T-helper 17 cell (primary cell): ENCODE measurements around the gene GSTT4. TPM values are rescaled to one million over a fixed set of nuclear protein-coding genes. Genes with fewer than 3 reads are reported as not detected.

Experiments used
- ATAC-seq: fragments of 150-1000 bp; cut with Tn5 transposase; 2 replicates; pipeline ENCODE4 v1.10.0; 2021; ENCODE audit warnings: mild to moderate bottlenecking, moderate library complexity
- DNase-seq, 3 donors: peaks; one replicate each; pipeline versions ENCODE4 v3.0.0 to v3.0.0-alpha.2; 2020 to 2021
- H3K9me3 ChIP-seq: one replicate; pipeline ENCODE4 v1.7.0; 2013; ENCODE audit warnings: low read length, mild to moderate bottlenecking; ENCODE audit not compliant: control insufficient read depth, poor library complexity, severe bottlenecking
- H3K27ac Mint-ChIP-seq: one replicate; pipeline ENCODE4 v1.8.0; 2022; ENCODE audit warnings: mild to moderate bottlenecking, moderate library complexity, mixed read lengths
- H3K27me3 Mint-ChIP-seq: one replicate; pipeline ENCODE4 v1.8.0; 2022; ENCODE audit warnings: mixed read lengths
- H3K36me3 Mint-ChIP-seq: one replicate; pipeline ENCODE4 v1.8.0; 2022; ENCODE audit warnings: low read depth, mixed read lengths
- H3K4me1 Mint-ChIP-seq: one replicate; pipeline ENCODE4 v1.8.0; 2022; ENCODE audit warnings: mild to moderate bottlenecking, mixed read lengths
- H3K4me3 Mint-ChIP-seq: one replicate; pipeline ENCODE4 v1.8.0; 2022; ENCODE audit warnings: mild to moderate bottlenecking, moderate library complexity, mixed read lengths
- total RNA-seq, 4 donors: library from RNA in 2 of 4; stranded (reverse) in 2 of 4; gene quantifications; one replicate each; pipeline ENCODE4 v1.2.3 and lab custom pipeline; 2022 to 2026

GSTT4 gene
- total RNA-seq, 2 donors from 2014 or later: not detected

GRCh38 chr22:24035296-24035695 is 30.0 kb upstream of the GSTT4 start:
- DNase-seq (no peak), ATAC-seq (no peak)
- Mint-ChIP-seq H3K27me3 (no peaks in the 10 kb centered on the region), H3K4me3 (no peak overlapping the region), H3K36me3 (peaks cover 5% of the 10 kb centered on the region), H3K27ac (peak overlapping the region; percentile 43), H3K4me1 (peaks cover 29% of the 10 kb centered on the region)
- no peaks in the 10 kb centered on the region for H3K9me3 ChIP-seq

GRCh38 chr22:24033731-24034130 is 28.5 kb upstream of the GSTT4 start:
- H3K27ac Mint-ChIP-seq: peak overlapping the region; percentile 14
- H3K4me3 Mint-ChIP-seq: no peak overlapping the region
- peaks cover 3% of the 10 kb centered on the region for H3K36me3 Mint-ChIP-seq
- no peak for DNase-seq
- H3K9me3 ChIP-seq: no peaks in the 10 kb centered on the region
- peaks cover 28% of the 10 kb centered on the region for H3K4me1 Mint-ChIP-seq
- no peaks in the 10 kb centered on the region for H3K27me3 Mint-ChIP-seq
- ATAC-seq: no peak

DNA sequence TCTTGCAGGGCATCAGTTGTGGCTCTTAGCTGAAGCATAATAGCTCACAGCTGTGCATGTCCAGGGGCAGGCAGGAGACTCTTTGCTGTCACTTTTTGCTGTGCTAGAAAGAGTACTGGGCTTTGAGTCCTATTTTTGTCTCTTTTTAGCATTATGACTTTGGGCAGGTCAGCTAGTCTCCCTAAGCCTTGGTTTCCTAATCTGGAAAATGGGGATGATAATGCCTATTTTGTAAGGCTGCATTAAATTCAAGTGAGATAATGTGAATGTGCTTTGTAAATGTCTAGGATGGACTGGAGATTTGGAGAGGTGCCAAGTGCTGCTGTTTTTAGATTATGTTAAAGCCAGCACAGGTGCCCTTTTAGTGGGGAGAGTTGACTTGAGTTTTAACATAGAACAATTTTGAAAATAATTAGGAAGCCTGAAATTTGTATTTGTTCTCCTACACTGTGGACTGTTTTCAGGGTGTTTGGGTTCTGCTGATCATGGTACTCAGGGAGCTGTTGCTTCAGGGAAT is 25.0 kb upstream of the GSTT4 start:
- no peak overlapping the region for H3K27ac Mint-ChIP-seq
- H3K9me3 ChIP-seq: no peaks in the 10 kb centered on the region
- H3K4me1 Mint-ChIP-seq: peaks cover 29% of the 10 kb centered on the region
- H3K27me3 Mint-ChIP-seq: no peaks in the 10 kb centered on the region
- no peak overlapping the region for H3K4me3 Mint-ChIP-seq
- no peak for ATAC-seq
- no peaks in the 10 kb centered on the region for H3K36me3 Mint-ChIP-seq
- no peak for DNase-seq

DNA sequence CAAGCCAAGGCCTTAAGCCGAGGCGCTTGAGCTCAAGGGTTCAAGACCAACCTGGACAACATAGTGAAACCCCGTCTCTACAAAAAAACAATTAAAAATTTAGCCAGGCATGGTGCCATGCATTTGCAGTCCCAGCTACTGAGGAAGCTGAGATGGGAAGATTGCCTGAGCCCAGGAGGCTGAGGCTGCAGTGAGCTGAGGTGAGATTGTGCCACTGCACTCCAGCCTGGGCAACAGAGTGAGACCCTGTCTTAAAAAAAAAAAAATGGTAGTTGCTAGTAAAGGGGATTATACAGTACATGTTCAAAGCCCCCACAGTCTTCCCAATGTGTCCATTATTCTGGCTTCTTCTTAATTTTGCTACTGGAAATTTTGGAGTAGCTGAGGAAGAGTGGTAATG is 24.1 kb upstream of the GSTT4 start:
- H3K27me3 Mint-ChIP-seq: no peaks in the 10 kb centered on the region
- no peak overlapping the region for H3K27ac Mint-ChIP-seq
- no peak overlapping the region for H3K4me3 Mint-ChIP-seq
- ATAC-seq (no peak), DNase-seq (no peak)
- no peaks in the 10 kb centered on the region for H3K9me3 ChIP-seq
- H3K36me3 Mint-ChIP-seq: peaks cover under 1% of the 10 kb centered on the region
- H3K4me1 Mint-ChIP-seq: peaks cover 24% of the 10 kb centered on the region

GRCh38 chr22:24028533-24028932 is 23.3 kb upstream of the GSTT4 start:
- H3K27ac Mint-ChIP-seq: no peak overlapping the region

GRCh38 chr22:24027991-24028390 is 22.7 kb upstream of the GSTT4 start:
- no peaks in the 10 kb centered on the region for H3K27me3 Mint-ChIP-seq
- DNase-seq: no peak
- peaks cover 2% of the 10 kb centered on the region for H3K36me3 Mint-ChIP-seq
- H3K27ac Mint-ChIP-seq: no peak overlapping the region
- no peak for ATAC-seq
- no peak overlapping the region for H3K4me3 Mint-ChIP-seq
- H3K9me3 ChIP-seq: no peaks in the 10 kb centered on the region
- H3K4me1 Mint-ChIP-seq: peaks cover 23% of the 10 kb centered on the region

More at GRCh38 chr22:24028533-24028932, 23.3 kb upstream of the GSTT4 start:
- no peaks in the 10 kb centered on the region for H3K9me3 ChIP-seq
- Mint-ChIP-seq H3K27me3 (no peaks in the 10 kb centered on the region), H3K36me3 (peaks cover 2% of the 10 kb centered on the region), H3K4me3 (no peak overlapping the region), H3K4me1 (peaks cover 20% of the 10 kb centered on the region)
- ATAC-seq (no peak), DNase-seq (no peak)

GRCh38 chr22:24027389-24027975 is 22.2 kb upstream of the GSTT4 start:
- peaks cover 2% of the 10 kb centered on the region for H3K36me3 Mint-ChIP-seq
- H3K27ac Mint-ChIP-seq: no peak overlapping the region
- peaks cover 24% of the 10 kb centered on the region for H3K4me1 Mint-ChIP-seq
- H3K4me3 Mint-ChIP-seq: no peak overlapping the region
- DNase-seq: no peak
- ATAC-seq: no peak
- H3K9me3 ChIP-seq: no peaks in the 10 kb centered on the region
- H3K27me3 Mint-ChIP-seq: no peaks in the 10 kb centered on the region

DNA sequence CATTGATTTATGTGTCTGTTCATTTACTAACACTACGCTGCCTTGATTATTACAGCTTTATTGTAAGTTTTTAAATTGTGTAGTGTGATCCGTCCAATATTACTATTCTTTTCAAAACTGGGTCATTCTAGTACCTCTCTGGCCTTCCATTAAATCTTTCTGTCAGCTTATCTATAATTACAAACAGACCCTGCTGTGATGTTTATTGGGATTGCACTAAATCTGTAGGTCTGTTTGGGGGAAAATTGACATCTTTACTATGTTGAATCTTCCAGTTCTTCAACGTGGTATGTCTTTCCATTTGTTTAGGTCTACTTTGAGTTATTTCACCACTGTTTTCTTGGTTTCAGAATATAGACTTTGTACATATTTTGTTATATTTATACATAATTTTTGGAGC is 21.5 kb upstream of the GSTT4 start:
- Mint-ChIP-seq H3K4me3 (no peak overlapping the region), H3K27ac (no peak overlapping the region)

DNA sequence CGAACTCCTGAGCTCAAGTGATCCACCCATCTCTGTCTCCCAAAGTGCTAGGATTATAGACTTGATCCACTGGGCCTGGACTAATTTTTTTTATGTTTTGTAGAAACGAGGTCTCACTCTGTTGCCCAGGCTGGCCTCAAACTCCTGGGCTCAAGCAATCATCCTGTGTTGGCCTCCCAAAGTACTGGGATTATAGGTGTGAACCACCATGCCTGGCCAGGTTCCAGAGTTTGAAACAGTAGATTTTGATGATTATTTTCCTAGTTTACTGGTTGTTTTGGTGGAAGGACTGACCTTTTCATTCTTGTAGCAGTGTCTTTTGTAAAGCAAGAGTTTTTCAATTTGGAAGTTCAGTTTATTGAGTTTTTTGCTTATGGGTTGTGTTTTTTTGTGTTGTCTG is 20.8 kb upstream of the GSTT4 start:
- no peak overlapping the region for H3K4me3 Mint-ChIP-seq
- H3K4me1 Mint-ChIP-seq: peaks cover 24% of the 10 kb centered on the region
- no peaks in the 10 kb centered on the region for H3K27me3 Mint-ChIP-seq
- H3K27ac Mint-ChIP-seq: no peak overlapping the region
- H3K9me3 ChIP-seq: no peaks in the 10 kb centered on the region
- H3K36me3 Mint-ChIP-seq: peaks cover 2% of the 10 kb centered on the region
- ATAC-seq: no peak
- no peak for DNase-seq

More for the DNA sequence above, 21.5 kb upstream of the GSTT4 start:
- Mint-ChIP-seq H3K27me3 (no peaks in the 10 kb centered on the region), H3K4me1 (peaks cover 22% of the 10 kb centered on the region), H3K36me3 (peaks cover 2% of the 10 kb centered on the region)
- H3K9me3 ChIP-seq: no peaks in the 10 kb centered on the region
- DNase-seq (no peak), ATAC-seq (no peak)

GRCh38 chr22:24025475-24025874 is 20.2 kb upstream of the GSTT4 start:
- DNase-seq (no peak), ATAC-seq (no peak)
- H3K36me3 Mint-ChIP-seq: peaks cover 2% of the 10 kb centered on the region
- H3K27ac Mint-ChIP-seq: no peak overlapping the region
- no peak overlapping the region for H3K4me3 Mint-ChIP-seq
- H3K27me3 Mint-ChIP-seq: no peaks in the 10 kb centered on the region
- no peaks in the 10 kb centered on the region for H3K9me3 ChIP-seq
- peaks cover 25% of the 10 kb centered on the region for H3K4me1 Mint-ChIP-seq

GRCh38 chr22:24024354-24024753 is 19.1 kb upstream of the GSTT4 start:
- no peak overlapping the region for H3K4me3 Mint-ChIP-seq
- H3K27ac Mint-ChIP-seq: no peak overlapping the region
- no peak for DNase-seq
- ATAC-seq: no peak
- no peaks in the 10 kb centered on the region for H3K9me3 ChIP-seq
- no peaks in the 10 kb centered on the region for H3K27me3 Mint-ChIP-seq
- H3K4me1 Mint-ChIP-seq: peaks cover 22% of the 10 kb centered on the region
- peaks cover 2% of the 10 kb centered on the region for H3K36me3 Mint-ChIP-seq

- no peaks in the 10 kb centered on the region for H3K9me3 ChIP-seq
- peaks cover 25% of the 10 kb centered on the region for H3K4me1 Mint-ChIP-seq
- no peaks in the 10 kb centered on the region for H3K27me3 Mint-ChIP-seq
- no peak overlapping the region for H3K4me3 Mint-ChIP-seq
- ATAC-seq (no peak), DNase-seq (no peak)
- no peak overlapping the region for H3K27ac Mint-ChIP-seq
- H3K36me3 Mint-ChIP-seq: peaks cover 2% of the 10 kb centered on the region
Observed at GRCh38 chr22:24023204-24023789, 18.0 kb upstream of the GSTT4 start.

- ATAC-seq (no peak), DNase-seq (no peak)
- no peak overlapping the region for H3K27ac Mint-ChIP-seq
- peaks cover 18% of the 10 kb centered on the region for H3K4me1 Mint-ChIP-seq
- H3K9me3 ChIP-seq: no peaks in the 10 kb centered on the region
- peaks cover 5% of the 10 kb centered on the region for H3K36me3 Mint-ChIP-seq
- H3K4me3 Mint-ChIP-seq: no peak overlapping the region
- no peaks in the 10 kb centered on the region for H3K27me3 Mint-ChIP-seq
Observed at GRCh38 chr22:24021304-24021703, 16.1 kb upstream of the GSTT4 start.

GRCh38 chr22:24016156-24016555 is 10.9 kb upstream of the GSTT4 start:
- no peak for ATAC-seq
- no peaks in the 10 kb centered on the region for H3K9me3 ChIP-seq
- no peak overlapping the region for H3K4me3 Mint-ChIP-seq
- no peaks in the 10 kb centered on the region for H3K27me3 Mint-ChIP-seq
- H3K4me1 Mint-ChIP-seq: peaks cover 22% of the 10 kb centered on the region
- DNase-seq: no peak
- H3K36me3 Mint-ChIP-seq: peaks cover 3% of the 10 kb centered on the region
- H3K27ac Mint-ChIP-seq: no peak overlapping the region
